ENCODE results near the gene RAB36. TPM values are rescaled to one million over a fixed set of nuclear protein-coding genes. Genes with fewer than 3 reads are reported as not detected.

The RAB36 gene
- total and polyA plus RNA-seq, 4 donors, result 0.22 to 0.56 (median 0.37) TPM

GRCh38 chr22:23178512-23179254 lies 33.4 kb downstream of the RAB36 start:
- H3K27me3 ChIP-seq (ENCODE audit: control insufficient read depth in 4 of 4, insufficient read depth in 4 of 4, low read length in 3 of 4), result no peaks in the 10 kb centered on the region
- TF ChIP-seq CTCF (IDR thresholded peaks at IDR 0.05; ENCODE audit: low read depth, low read length, missing input control) (peak; percentile 98), ATF3 (IDR thresholded peaks at IDR 0.05) (no peak), RAD21 (IDR thresholded peaks at IDR 0.05) (peak; percentile 99), HNF4A (conservative IDR thresholded peaks at IDR 0.05) (peak; percentile 22 to 49)
- DNase-seq (ENCODE audit: low spot score), result peak; percentile 73
- WGBS, result 34% methylated on average over 9 of the region's 9 CpGs
- no peaks in the 10 kb centered on the region for H3K36me3 ChIP-seq (ENCODE audit: control insufficient read depth in 4 of 4, insufficient read depth in 3 of 4, low read depth in 1 of 4, low read length in 3 of 4)
- peaks cover 12 to 43% (median 40%) of the 10 kb centered on the region in 4 donors for H3K4me1 ChIP-seq (ENCODE audit: control insufficient read depth in 4 of 4, insufficient read depth in 4 of 4, low read length in 3 of 4)
- no peaks in the 10 kb centered on the region for H3K9me3 ChIP-seq (ENCODE audit: control insufficient read depth in 4 of 4, low read length in 3 of 4)
- no peak overlapping the region for H3K4me3 ChIP-seq (ENCODE audit: low read depth in 1 of 3, low read length in 3 of 3)
- peak overlapping the region in 1 of 2 donors; percentile 53 for H3K9ac ChIP-seq (ENCODE audit: low read depth in 1 of 2, low read length in 2 of 2)
- H3K27ac ChIP-seq (ENCODE audit: low read depth in 1 of 2, low read length in 2 of 2), result peak overlapping the region; percentile 60 to 81

GRCh38 chr22:23179381-23180299 lies 34.4 kb downstream of the RAB36 start:
- TF ChIP-seq GABPA (IDR thresholded peaks at IDR 0.05 in 1 of 2, conservative IDR thresholded peaks at IDR 0.05 in 1 of 2), result no peak
- peak; percentile 55 for TF ChIP-seq MAX (IDR thresholded peaks at IDR 0.05)
- peak; percentile 11 to 28 for TF ChIP-seq RAD21 (IDR thresholded peaks at IDR 0.05)
- peak in 1 of 2 donors; percentile 24 for TF ChIP-seq EGR1 (IDR thresholded peaks at IDR 0.05; ENCODE audit: low read depth in 2 of 2)
- no peak for TF ChIP-seq FOXA2 (IDR thresholded peaks at IDR 0.05)
- peak in 1 of 2 donors; percentile 67 for TF ChIP-seq HNF4A (conservative IDR thresholded peaks at IDR 0.05)
- TF ChIP-seq RXRA (IDR thresholded peaks at IDR 0.05), result peak; percentile 88 to 92
- peak in 1 of 2 donors; percentile 71 for TF ChIP-seq JUND (IDR thresholded peaks at IDR 0.05)
- Histone ChIP-seq H3K4me1 (ENCODE audit: control insufficient read depth in 4 of 4, insufficient read depth in 4 of 4, low read length in 3 of 4) (peaks cover 12 to 50% (median 44%) of the 10 kb centered on the region in 4 donors), H3K27ac (ENCODE audit: low read depth in 1 of 2, low read length in 2 of 2) (peak overlapping the region; percentile 60 to 81), H3K36me3 (ENCODE audit: control insufficient read depth in 4 of 4, insufficient read depth in 3 of 4, low read depth in 1 of 4, low read length in 3 of 4) (no peaks in the 10 kb centered on the region), H3K4me3 (ENCODE audit: low read depth in 1 of 3, low read length in 3 of 3) (peak overlapping the region; percentile 56 to 78 (median 69)), H3K27me3 (ENCODE audit: control insufficient read depth in 4 of 4, insufficient read depth in 4 of 4, low read length in 3 of 4) (no peaks in the 10 kb centered on the region), H3K9me3 (ENCODE audit: control insufficient read depth in 4 of 4, low read length in 3 of 4) (no peaks in the 10 kb centered on the region), H3K9ac (ENCODE audit: low read depth in 1 of 2, low read length in 2 of 2) (peak overlapping the region; percentile 63 to 66)
- 31% methylated on average over 25 of the region's 25 CpGs for WGBS
- no peak for DNase-seq (ENCODE audit: low spot score)

- Histone ChIP-seq H3K27ac (ENCODE audit: low read depth in 1 of 2, low read length in 2 of 2) (peak within 1 kb of the TSS; percentile 60 to 81), H3K36me3 (ENCODE audit: control insufficient read depth in 4 of 4, insufficient read depth in 3 of 4, low read depth in 1 of 4, low read length in 3 of 4) (no peaks in the 10 kb centered on the region), H3K27me3 (ENCODE audit: control insufficient read depth in 4 of 4, insufficient read depth in 4 of 4, low read length in 3 of 4) (no peaks in the 10 kb centered on the region), H3K4me3 (ENCODE audit: low read depth in 1 of 3, low read length in 3 of 3) (peak within 1 kb of the TSS; percentile 76 to 93 (median 78)), H3K9me3 (ENCODE audit: control insufficient read depth in 4 of 4, low read length in 3 of 4) (no peaks in the 10 kb centered on the region), H3K9ac (ENCODE audit: low read depth in 1 of 2, low read length in 2 of 2) (peak within 1 kb of the TSS; percentile 63 to 66), H3K4me1 (ENCODE audit: control insufficient read depth in 4 of 4, insufficient read depth in 4 of 4, low read length in 3 of 4) (peaks cover 12 to 55% (median 45%) of the 10 kb centered on the region in 4 donors)
- TF ChIP-seq RXRA (IDR thresholded peaks at IDR 0.05) (no peak), FOXA2 (IDR thresholded peaks at IDR 0.05) (no peak), GABPA (IDR thresholded peaks at IDR 0.05 in 1 of 2, conservative IDR thresholded peaks at IDR 0.05 in 1 of 2) (peak in 1 of 2 donors; percentile 36), NR2F2 (IDR thresholded peaks at IDR 0.05) (no peak), JUND (IDR thresholded peaks at IDR 0.05) (no peak), HNF4G (IDR thresholded peaks at IDR 0.05) (no peak), RAD21 (IDR thresholded peaks at IDR 0.05) (peak in 1 of 2 donors; percentile 5), HNF4A (conservative IDR thresholded peaks at IDR 0.05) (no peak)
- peak; percentile 54 for DNase-seq (ENCODE audit: low spot score)
- under 1% methylated on average over 88 of the region's 88 CpGs for WGBS
Measured at GRCh38 chr22:23180301-23180892, 35.1 kb downstream of the RAB36 start, which contains the start of gene BCR. Gene BCR (plus strand): TSS chr22:23180509. CDS start chr22:23180961, 452 bp downstream.

Measured in liver (tissue), 9 donors.